ENCODE results near the gene PLEKHG4B. TPM values are rescaled to one million over a fixed set of nuclear protein-coding genes. Genes with fewer than 3 reads are reported as not detected.
A peak's percentile ranks its signal among the peaks of the same experiment; 100 is the strongest.

The PLEKHG4B gene
- total RNA-seq, 1 experiment from 2014 or later: 44.3 TPM

GRCh38 chr5:54175-54730 is 37.7 kb upstream of the PLEKHG4B start:
- no peak for DNase-seq
- Histone ChIP-seq H3K4me1 (ENCODE audit: insufficient read depth, low read length) (no peaks in the 10 kb centered on the region; the same call in 1 of the 2 replicates), H4K91ac (ENCODE audit: insufficient read length, low read depth, low read length) (no peak overlapping the region), H3K27me3 (ENCODE audit: insufficient read depth, low read length) (peaks cover 22% of the 10 kb centered on the region; the same call in 1 of the 2 replicates), H3K4ac (ENCODE audit: low read depth, low read length) (no peak overlapping the region), H2BK15ac (ENCODE audit: low read depth, low read length) (no peak overlapping the region), H3K9ac (ENCODE audit: extremely low read depth, insufficient read length, low read length) (no peak overlapping the region), H4K8ac (replicated peaks; ENCODE audit: insufficient read length, low read depth, low read length) (no peak overlapping the region), H3K4me2 (ENCODE audit: insufficient read depth, insufficient read length, low read length) (peak overlapping the region; percentile 65), H3K9me3 (ENCODE audit: control insufficient read depth, low read depth, low read length) (no peaks in the 10 kb centered on the region), H3K23me2 (ENCODE audit: insufficient read length, low read depth, low read length, poor library complexity, severe bottlenecking) (peaks cover 20% of the 10 kb centered on the region), H3K79me2 (ENCODE audit: insufficient read depth, low read length) (no peaks in the 10 kb centered on the region; the same call in 1 of the 2 replicates), H2BK5ac (ENCODE audit: insufficient read length, low read length) (no peak overlapping the region), H4K5ac (ENCODE audit: insufficient read length, low read depth, low read length) (no peak overlapping the region), H4K20me1 (ENCODE audit: control insufficient read depth, insufficient read depth, insufficient read length) (no peaks in the 10 kb centered on the region), H2BK12ac (ENCODE audit: insufficient read length, low read depth, low read length) (no peak overlapping the region), H2BK20ac (ENCODE audit: low read depth, low read length, poor library complexity, severe bottlenecking) (no peak overlapping the region), H3K18ac (ENCODE audit: insufficient read length, low read depth, low read length) (no peak overlapping the region), H3K79me1 (ENCODE audit: insufficient read depth, low read depth, low read length, poor library complexity, severe bottlenecking) (peaks cover 6% of the 10 kb centered on the region), H2BK120ac (ENCODE audit: low read depth, low read length, poor library complexity, severe bottlenecking) (no peak overlapping the region), H3K56ac (ENCODE audit: insufficient read length, low read depth, low read length) (no peak overlapping the region), H3K14ac (ENCODE audit: insufficient read depth, low read length) (no peak overlapping the region), H2AFZ (ENCODE audit: low read length) (no peak overlapping the region), H3K23ac (ENCODE audit: insufficient read length, low read depth, low read length) (no peak overlapping the region), H2AK5ac (ENCODE audit: insufficient read length, low read length) (no peak overlapping the region), H3K27ac (ENCODE audit: insufficient read length, low read depth, low read length) (no peak overlapping the region), H3T11ph (ENCODE audit: low read length) (no peak overlapping the region)
- H3K4me3 Mint-ChIP-seq: peak overlapping the region; percentile 72 to 84
- TF ChIP-seq CTCF (conservative IDR thresholded peaks at IDR 0.05): no peak
- no CpG with 5 or more reads among the region's 20 CpGs for WGBS (ENCODE audit: extremely low coverage, insufficient read length, low lambda C conversion rate)
- peaks cover 45% of the 10 kb centered on the region for H3K27me3 Mint-ChIP-seq (ENCODE audit: low read depth)
- H3K9me3 Mint-ChIP-seq: no peaks in the 10 kb centered on the region
- H3K4me1 Mint-ChIP-seq: peaks cover 31 to 33% of the 10 kb centered on the region in 2 experiments
- H3K36me3 Mint-ChIP-seq (ENCODE audit: insufficient read depth in 1 of 3, low read depth in 3 of 3): peaks cover 0 to 13% (median 7%) of the 10 kb centered on the region in 3 experiments; a peak in 4 of 7 replicates
- H3K27ac Mint-ChIP-seq: no peak overlapping the region

Measured in H9 (cell line).